Measurements from ENCODE around the gene STAT4. TPM values are rescaled to one million over a fixed set of nuclear protein-coding genes. Genes with fewer than 3 reads are reported as not detected.

The STAT4 gene
- total RNA-seq, 1 experiment from 2014 or later = not detected

DNA sequence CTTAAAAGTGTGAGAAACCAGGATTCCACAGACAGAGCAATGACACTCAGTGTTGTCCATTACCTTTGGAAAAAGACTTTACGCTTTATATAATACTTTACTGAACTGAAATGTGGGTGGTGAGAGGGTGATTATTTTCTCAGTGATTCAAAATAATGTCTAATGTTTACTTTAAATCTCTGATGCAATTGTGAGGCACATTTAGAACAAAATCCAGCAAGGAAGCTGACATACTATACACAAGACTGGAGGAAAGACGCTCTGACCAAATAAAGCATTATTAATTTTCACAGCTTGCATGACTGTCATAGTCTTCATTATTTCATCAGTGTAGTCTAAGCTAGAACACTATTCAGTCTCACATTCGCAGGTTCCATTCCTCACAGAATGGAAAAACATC is 102.7 kb downstream of the STAT4 start:
- DNase-seq (ENCODE audit: low spot score) = no peak

DNA sequence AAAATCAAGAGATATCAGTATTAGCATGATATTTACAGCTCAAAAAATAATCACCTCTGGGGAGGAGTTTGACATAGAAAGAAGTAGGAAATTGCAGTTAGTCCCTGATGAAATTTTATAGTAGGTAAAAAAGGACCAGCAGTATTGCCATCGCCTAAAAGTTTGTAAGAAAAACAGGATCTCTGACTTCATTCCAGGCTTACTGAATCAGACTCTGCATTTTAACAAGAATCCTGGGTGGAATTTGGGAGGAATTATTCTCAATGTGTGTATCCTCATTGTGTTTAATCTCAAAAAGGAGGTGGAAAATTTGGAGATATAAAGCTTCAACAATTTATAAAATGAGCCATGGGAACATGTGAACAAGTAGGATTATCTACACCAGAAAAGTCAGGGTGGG is 105.7 kb downstream of the STAT4 start:
- DNase-seq (ENCODE audit: low spot score) = no peak

DNA sequence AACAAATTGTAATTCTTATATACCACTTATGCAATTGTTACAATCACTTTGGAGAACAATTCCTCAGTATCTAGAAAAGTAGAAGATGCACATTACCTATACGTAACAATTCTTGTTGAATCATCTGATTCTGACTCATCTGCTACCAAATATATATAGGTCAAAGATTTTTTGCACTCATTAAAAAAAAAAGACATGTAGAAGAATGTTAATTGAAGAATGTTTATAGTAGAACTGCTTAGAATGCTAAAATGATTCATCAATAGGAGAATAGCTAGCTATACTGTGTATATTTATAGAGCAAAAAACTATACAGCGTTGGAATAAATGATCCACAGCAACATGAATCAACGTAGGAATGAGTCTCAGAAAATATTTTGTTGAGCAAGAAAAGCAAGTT is 107.4 kb downstream of the STAT4 start:
- no peak for DNase-seq (ENCODE audit: low spot score)

DNA sequence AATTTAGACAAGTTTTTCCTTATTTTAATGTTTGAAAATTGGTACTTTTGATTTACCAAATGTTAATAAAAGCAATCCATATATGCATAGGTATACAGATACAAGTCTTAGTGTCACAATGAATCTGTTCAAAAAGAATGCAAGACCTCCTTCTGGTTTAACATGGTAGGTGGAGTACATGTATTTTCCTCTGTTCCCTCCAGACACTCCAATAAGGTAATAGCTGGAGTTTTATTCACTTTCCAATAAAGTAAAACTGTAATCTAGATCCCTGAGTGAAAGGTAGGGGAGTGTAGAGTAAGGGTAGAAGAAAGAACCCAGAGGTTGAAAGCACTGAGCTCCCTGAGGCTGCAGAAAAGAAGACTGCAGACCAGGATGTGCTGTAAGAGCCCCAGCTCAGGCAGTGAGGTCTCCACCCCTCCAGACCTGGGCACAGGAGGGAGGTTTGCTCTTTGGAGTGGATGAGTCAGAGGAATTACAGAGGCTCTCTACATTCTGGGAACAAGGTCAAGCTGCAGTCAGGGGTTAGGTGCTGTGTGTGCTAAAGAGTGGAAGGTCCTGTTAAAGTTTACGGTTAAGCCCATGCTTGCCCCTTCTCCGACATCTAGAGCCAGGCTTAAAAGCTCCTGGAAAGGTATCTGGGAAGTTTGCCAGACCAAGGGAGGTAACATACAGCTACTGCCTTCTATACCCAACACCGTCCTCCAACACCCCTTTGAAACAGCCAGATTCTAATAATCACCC is 109.2 kb downstream of the STAT4 start:
- DNase-seq (ENCODE audit: low spot score) = peak; percentile 75

DNA sequence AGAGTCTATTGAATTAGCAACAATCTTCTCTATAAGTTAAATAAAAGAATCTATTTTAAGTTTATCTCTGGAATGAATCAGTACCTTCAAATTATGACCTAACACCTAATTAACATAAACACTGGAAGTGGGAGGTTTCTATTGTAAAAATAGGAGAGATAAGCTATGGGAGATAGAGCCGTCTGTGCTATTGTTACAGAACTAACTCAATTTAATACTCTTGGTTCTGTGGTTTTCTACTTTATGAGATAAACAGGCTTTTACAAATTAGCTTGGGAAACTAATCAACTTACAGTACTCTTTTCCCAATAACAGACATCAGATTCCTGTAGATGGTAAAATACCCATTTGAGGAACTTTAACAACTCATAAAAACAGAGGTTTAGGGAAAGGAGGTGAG is 111.2 kb downstream of the STAT4 start:
- no peak for DNase-seq (ENCODE audit: low spot score)

DNA sequence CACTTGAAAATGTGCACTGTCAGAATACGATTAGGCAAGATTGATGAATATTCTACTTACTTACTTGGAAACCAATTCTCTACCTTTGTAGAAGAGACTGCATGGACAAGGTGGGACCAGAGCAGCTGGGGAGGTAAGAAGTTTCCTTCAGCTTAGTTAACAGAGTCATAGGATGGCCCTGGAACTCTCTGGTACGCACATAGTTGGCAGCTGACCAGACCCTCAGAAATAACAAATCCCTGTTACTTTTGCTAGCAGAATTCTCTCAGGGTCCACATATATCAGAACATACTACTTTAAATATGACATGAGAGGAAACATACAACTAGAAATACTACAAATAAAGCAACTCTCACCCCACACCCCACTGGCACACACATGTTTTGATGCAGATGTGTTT is 112.1 kb downstream of the STAT4 start:
- no peak for DNase-seq (ENCODE audit: low spot score)

DNA sequence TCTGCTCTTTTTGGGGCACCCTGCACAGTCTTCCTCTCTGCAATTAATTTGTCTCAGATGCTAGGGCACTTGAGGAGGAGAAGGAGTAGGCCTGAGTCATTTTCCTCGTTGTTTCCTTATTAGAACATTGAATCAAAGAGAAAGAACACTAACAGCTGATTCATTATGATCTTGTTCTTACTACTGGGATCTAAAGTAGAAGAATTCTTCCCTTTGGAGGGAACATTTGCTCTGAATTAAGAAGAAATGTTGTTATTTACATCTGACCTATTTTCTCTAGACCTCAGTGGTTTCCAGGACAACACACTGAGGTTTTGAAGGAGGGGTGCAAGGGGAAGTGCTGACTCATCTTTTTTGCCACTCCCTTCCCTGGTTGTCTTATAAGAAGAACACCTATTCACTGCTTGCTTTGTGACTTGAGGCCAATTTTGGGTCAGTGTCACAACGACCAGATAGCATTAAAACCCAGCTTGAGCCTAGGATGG is 112.5 kb downstream of the STAT4 start:
- DNase-seq (ENCODE audit: low spot score) = no peak

DNA sequence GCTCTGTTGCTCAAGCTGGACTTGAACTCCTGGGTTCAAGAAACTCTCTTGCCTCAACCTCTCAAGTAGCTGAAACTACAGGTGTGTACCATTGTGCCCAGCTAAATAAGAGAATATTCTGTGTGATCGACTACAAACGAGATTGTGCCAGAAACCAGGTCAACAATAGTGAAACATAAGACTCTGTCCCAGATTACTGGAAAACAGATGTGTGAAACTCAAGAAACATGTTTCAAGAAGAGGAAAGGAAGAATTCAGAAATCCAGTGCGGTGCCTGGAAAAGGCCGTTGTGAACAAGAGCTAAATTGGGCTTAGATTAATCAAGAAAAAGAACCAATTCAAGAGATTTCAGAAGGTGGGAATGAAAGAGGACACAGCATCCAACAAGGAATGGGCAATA is 113.4 kb downstream of the STAT4 start:
- no peak for DNase-seq (ENCODE audit: low spot score)

DNA sequence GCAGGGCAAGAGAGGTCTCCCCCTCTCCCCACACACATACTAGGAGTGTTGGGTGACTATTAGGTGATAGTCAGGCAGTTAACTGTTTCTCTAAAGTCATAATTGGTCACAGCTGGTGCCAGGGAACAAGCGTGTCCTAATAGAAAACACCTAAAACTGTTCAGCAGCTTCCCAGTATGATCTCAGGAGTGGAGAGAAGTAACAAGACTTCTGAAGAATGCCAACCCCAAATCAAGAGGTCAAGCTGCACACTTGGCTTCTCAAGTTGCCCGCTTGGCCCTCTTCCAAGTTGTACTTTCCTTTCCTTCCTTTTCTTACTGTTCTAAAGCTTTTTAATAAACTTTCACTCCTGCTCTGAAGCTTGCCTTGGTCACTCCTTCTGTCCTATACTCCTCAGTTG is 114.4 kb downstream of the STAT4 start:
- no peak for DNase-seq (ENCODE audit: low spot score)

DNA sequence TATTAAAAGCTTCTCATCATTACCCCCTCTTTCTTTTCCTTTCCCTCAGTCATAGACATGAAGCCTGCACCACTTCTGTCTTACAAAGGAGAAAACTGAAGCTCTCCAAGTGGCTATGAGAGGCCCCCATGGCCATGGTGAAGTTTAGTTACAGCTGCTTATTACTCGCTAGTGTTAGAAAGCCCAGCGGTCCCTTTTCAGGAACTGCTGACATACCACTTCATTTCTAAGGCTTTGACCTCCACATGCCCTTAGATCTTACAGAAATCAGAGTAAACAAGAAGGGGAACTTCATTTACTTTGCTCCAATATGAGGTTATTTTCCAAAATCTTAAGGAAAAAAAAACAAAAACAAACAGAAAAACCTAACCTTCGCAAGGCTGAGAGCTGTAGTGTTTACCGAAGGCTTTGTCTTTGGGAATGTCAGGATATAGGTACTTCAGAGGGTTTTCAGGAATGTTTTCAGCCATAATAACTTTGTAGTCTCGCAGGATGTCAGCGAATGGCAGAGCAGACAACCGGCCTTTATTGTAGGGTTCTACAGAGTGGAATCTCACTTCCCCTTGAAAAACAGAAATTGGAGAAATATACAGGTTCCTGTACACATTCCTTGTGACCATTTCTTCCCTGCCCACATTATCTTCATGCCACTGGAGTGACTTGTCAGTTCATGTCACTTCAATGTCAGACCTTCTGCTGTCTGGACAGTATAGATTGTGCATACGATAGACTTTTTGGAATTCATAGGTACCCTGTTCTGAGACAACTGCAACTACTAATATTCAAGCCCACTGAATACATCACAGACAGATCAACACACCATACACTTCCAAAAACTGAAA is 118.0 kb downstream of the STAT4 start:
- DNase-seq (ENCODE audit: low spot score) = no peak

DNA sequence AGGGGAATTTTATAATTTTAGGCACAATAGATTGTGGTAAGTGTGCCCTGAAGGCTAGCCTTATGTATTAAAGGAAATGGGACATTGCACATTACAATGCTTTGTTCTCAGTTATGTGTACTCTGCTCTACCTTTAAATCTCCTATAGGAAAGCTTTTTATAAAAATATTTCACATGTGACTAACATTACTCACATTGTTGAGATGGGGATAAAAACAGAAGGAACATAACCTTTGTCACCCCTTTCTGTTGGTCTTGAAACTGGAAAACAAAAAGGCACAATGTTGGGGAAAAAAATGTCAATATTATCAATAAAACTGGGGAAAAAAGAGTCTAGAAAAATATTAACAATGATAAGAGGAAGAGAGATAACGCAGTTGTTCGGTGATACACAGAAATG is 119.5 kb downstream of the STAT4 start:
- no peak for DNase-seq (ENCODE audit: low spot score)

DNA sequence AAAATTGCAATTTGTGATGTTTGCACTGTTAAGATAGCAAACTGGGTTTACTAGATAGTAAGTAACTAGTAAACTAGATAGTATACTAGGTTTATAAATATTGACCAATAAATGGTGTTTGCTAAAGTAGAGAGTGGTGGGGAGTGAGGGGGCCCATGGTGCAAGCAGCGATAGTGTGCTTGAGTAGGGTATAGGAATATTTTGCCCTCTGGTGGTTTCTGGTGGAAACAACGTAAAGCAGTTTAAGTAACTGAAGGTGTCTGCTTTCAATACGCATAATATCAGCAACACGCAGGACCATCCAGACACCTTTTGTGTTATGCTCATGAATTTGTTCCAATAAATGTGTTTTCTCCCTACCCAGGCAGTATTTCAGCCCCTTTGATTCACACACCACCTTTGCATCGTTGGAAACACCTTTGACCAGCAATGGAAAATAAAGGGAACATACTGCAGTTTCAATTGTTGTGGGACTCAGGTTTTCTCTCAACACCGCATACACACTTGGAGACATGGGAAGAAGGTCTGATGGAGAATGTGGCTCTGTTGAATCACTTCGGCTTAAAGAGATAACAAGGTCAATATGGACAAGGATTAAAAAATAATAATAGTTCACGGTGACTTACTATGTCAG is 120.2 kb downstream of the STAT4 start:
- peak; percentile 50 for DNase-seq (ENCODE audit: low spot score)

DNA sequence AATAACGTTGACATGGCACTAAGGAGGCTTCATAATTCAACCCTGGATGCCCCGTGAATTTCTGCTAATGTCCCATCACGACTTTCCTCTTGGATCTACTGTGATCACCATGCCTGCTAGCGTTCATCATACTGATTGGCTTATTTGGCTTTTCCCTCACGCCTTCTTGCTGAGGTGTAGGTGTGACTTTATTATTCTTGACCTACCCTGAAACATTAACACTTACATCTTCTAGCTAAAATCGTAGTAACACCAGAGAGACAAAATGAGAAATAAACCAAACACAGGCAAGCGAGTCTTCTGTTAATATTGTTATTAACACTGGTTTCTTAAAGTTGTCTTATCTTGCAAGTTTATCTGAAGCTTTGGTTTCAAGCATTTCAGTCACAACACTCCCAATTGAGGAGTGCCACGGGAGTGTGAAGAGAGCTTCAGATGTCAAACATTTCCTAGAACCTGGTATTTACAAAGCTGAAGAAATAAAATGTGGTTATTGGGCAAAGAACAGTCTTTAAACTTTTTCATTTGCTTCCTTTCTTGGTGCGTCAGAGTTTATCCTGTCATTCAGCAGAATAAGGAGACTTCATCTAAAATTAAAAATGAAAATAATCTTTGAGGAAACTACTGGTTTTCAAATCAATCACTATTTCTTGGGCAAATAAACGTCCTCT is 121.4 kb downstream of the STAT4 start:
- no peak for DNase-seq (ENCODE audit: low spot score)

DNA sequence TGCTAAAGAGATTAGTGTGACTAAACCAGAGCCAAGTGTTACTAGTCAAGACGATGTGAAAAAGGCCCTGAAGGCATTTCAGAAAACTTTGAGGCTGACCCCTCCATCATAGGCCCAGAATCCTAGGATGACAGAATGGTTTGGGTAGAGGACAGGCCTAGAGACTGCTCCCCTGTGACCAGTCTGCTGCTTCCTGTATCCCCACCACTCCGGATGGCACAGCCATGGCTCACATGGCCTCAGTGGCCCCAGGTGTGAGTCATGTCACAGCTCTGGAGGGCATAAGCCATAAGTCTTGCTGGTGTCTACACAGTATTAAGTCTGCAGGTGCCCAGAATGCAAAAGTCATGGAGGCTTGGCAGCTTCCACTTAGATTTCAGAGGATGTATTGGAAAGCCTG is 124.4 kb downstream of the STAT4 start:
- DNase-seq (ENCODE audit: low spot score) = no peak

DNA sequence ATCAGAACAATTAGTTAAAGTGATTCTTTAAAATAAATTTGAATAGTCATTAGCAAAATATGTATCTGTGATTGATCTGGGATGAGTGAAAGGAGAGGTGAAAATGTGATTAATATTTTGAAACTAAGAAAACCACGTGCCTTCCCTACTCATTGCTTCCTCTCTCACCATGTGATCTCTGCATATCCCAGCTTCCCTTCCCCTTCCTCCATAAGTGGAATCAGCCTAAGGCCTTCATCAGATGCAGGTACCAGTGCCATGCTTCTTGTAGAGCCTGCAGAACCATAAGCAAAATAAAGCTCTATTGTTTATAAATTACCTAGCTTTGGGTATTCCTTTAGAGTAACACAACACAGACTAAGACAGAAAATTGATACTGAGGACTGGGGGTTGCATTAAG is 125.7 kb downstream of the STAT4 start:
- DNase-seq (ENCODE audit: low spot score) = no peak

DNA sequence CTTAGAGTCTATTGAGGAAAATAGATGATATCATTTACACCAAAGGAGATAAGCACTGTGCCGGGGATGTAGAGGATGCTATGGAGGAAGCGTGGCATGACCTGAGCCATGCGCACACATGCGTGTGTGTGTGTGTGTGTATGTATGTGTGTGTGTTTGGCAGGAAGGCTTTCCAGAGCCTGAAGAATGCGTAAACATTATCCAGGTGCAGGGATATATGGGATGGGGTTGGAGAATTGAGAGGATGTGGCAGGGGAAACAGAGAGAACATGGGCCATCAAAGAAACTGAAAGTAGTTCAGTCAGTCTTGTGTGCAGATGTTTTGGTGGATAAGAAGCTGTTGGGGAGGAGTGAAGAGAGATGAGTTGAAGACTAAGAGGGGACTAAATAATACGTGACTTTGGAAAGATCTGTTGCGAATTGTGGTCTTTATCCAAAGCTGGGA is 127.5 kb downstream of the STAT4 start:
- DNase-seq (ENCODE audit: low spot score) = no peak

DNA sequence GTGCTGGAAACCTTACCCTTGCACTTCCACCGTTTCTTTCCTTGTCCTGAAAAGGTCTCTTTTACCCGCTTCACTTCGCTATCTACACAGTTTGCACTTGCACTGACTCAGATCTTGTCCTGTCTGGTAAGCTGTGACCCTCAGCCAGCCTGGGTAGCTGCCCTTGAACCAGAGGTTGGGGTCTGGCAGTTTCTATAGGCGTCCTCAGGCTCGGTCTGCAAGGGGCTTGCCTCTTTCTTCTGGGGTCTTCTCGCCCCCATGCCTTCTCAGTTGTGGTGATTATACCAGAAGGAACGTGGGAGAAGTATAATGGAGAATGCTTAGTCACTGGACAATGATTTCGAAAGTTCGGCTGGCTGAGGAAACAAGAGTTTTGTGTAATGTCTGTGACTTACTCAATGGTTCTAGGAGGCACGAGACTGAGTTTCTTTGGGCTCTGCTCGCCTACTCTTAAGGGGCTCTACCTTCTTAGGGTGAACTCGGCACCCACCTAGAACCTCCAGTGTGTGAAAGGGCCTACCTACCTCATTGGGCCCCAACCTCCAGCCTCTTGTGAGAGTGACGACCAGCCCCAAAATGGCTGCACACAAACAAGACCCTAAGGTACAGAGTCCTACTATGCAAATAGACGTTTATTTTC is 129.9 kb downstream of the STAT4 start:
- DNase-seq (ENCODE audit: low spot score) = peak; percentile 42

DNA sequence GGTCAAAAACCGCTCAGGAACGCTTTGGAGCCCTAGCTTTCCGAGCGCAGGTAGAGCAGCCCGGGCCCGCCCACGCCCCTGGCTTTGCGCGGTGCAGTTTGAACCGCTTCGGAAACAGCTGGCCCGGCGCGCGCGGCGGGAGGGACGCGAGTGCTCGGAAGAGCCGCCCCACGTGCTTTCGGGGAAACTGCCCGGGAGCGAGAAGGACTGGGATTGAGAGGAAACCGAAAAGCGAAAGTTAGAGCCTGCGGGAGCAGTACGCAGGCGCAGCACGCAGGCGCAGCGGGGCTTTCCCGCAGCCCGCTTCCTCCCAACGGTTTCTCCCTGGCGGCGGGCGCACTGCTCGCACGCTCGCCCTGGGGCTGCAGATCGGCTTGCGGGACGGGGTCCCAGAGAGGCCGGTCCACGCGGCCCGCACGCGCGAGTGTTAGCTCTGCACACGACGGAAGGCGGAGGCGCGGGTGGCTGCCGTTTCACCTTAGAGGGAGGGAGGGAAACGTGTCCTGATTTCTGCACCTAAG is 130.5 kb downstream of the STAT4 start:
- DNase-seq (ENCODE audit: low spot score) = peak; percentile 96

DNA sequence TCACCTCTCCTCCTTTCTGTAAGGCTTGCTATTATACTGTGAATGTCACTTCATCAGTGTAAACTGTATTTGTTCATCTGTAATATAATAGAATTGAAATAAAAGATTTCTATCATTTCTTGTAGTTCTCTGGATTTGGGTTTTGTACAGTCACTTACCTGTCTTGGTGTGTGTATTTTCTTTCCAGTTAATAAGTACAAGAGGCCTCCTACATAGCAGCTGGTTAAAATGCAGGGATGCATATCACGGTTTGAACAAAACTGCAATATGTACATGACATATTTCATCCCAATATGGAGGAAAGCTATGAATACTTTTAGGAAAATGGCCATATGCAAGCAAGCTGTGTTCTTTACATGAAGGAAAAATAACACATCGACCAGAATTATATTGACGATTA is 131.4 kb downstream of the STAT4 start:
- DNase-seq (ENCODE audit: low spot score) = no peak

DNA sequence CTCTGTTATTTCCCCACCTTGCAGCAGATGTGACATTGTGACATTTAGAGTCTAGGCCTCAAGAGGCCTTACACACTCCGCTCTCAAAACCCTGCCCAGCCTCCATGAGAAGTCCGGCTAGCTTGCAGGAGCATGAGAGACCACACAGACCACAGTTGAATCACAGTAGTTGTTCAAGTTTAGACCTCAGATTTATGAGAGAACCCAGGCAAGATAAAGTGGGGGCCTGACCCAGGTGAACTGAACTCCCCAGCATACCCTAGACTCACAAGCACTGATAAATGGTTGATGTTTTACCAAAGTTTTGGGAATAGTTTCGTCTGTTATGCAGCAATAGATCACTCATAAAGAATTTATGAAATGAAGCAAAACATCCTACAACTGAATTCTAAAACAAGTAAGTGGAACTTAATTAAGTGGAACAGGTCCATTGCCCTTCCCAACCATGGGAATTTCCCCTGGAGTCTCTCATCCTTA is 132.1 kb downstream of the STAT4 start:
- no peak for DNase-seq (ENCODE audit: low spot score)

DNA sequence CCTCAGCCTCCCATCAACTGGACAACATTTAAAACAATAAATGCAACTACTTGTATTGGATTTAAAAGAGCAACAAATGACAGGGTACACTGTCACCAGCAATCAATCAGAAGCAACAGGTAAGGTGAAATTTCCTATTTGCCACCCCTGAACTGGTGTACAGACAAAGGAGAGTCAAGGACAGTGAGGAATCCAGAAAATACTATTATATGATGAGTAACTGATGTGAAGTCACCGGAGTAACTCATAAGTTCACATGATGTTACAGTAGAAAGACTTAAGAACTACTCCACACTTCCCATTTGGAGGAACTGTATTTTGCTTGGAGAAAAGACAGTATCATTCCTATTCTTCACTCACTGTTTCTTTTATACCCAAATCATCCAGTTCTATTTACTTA is 132.7 kb downstream of the STAT4 start:
- no peak for DNase-seq (ENCODE audit: low spot score)

All from HT-29 (cell line).